Thyroid gland (tissue), 4 donors: ENCODE data around the gene GPR137B.

Source experiments
- POLR2A ChIP-seq, 2 donors: fragments of 450-650 bp; IDR thresholded peaks; one replicate each; pipeline ENCODE4 v1.6.1; 2017; ENCODE audit warnings: antibody characterized with exemption in 2 of 2, mild to moderate bottlenecking in 2 of 2, moderate library complexity in 1 of 2
- TF ChIP-seq, protein P1 (sequence below), 6 experiments: fragments of 200-600 bp in 3 of 6; fragments of 450-650 bp in 3 of 6; sonication (generic) in 3 of 6; IDR thresholded peaks; one replicate each; pipeline ENCODE4 v1.5.1; 2016 to 2019; ENCODE audit warnings: antibody characterized with exemption in 6 of 6, mild to moderate bottlenecking in 2 of 6, inconsistent platforms in 1 of 6, moderate library complexity in 1 of 6

DNA sequence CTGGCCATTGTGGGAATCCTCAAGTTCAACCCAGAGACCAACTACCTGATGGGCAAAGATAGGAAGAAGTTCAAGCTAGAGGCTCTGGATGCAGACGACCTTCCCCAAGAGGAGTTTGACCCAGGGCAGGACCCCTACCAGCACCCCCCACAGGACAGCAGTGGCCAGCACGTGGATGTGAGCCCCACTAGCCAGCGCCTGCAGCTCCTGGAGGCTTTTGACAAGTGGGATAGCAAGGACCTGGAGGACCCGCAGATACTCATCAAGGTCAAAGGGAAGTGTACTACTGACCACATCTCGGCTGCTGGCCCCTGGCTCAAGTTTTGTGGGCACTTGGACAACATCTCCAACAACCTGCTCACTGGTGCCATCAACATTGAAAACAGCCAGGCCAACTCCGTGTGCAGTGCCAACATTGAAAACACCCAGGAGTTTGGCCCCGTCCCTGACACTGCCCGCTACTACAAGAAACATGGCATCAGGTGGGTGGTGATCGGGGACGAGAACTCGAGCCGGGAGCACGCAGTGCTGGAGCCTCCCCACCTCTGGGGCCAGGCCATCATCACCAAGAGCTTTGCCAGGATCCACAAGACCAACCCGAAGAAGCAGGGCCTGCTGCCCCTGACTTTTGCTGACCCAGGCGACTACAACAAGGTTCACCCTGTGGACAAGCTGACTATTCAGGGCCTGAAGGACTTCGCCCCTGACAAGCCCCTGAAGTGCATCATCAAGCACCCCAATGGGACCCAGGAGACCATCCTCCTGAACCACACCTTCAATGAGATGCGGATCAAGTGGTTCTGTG lies 30.6 kb upstream of the GPR137B start:
- TF ChIP-seq, protein P1, sequence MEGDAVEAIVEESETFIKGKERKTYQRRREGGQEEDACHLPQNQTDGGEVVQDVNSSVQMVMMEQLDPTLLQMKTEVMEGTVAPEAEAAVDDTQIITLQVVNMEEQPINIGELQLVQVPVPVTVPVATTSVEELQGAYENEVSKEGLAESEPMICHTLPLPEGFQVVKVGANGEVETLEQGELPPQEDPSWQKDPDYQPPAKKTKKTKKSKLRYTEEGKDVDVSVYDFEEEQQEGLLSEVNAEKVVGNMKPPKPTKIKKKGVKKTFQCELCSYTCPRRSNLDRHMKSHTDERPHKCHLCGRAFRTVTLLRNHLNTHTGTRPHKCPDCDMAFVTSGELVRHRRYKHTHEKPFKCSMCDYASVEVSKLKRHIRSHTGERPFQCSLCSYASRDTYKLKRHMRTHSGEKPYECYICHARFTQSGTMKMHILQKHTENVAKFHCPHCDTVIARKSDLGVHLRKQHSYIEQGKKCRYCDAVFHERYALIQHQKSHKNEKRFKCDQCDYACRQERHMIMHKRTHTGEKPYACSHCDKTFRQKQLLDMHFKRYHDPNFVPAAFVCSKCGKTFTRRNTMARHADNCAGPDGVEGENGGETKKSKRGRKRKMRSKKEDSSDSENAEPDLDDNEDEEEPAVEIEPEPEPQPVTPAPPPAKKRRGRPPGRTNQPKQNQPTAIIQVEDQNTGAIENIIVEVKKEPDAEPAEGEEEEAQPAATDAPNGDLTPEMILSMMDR (IDR thresholded peaks at IDR 0.05), result no peak
- TF ChIP-seq POLR2A (IDR thresholded peaks at IDR 0.05), result no peak
